Measurements from ENCODE around the gene NPAS2. TPM values are rescaled to one million over a fixed set of nuclear protein-coding genes. Genes with fewer than 3 reads are reported as not detected.

Gene NPAS2
- total RNA-seq, 4 donors from 2014 or later: 6.1 to 29.8 (median 24.3) TPM

DNA sequence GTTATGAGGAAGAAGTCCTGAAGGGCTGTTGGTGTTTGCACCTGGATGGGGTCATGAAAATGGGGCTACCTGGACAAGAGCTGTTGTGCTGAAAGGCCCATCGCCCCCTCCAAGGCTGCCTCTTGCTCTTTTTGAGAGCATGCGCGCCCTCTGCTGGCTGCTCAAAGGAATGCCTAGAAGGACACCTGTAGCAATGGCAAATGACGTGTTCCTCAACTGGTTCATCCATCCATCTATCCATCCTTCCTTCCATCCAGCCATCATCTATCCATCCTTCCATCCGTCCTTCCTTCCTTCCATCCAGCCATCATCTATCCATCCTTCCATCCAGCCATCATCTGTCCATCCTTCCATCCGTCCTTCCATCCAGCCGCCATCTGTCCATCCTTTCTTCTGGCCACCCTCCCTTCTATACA is 165.0 kb downstream of the NPAS2 start:
- ATAC-seq (ENCODE audit: low FRiP score): peak; percentile 48
- TF ChIP-seq, protein P1, sequence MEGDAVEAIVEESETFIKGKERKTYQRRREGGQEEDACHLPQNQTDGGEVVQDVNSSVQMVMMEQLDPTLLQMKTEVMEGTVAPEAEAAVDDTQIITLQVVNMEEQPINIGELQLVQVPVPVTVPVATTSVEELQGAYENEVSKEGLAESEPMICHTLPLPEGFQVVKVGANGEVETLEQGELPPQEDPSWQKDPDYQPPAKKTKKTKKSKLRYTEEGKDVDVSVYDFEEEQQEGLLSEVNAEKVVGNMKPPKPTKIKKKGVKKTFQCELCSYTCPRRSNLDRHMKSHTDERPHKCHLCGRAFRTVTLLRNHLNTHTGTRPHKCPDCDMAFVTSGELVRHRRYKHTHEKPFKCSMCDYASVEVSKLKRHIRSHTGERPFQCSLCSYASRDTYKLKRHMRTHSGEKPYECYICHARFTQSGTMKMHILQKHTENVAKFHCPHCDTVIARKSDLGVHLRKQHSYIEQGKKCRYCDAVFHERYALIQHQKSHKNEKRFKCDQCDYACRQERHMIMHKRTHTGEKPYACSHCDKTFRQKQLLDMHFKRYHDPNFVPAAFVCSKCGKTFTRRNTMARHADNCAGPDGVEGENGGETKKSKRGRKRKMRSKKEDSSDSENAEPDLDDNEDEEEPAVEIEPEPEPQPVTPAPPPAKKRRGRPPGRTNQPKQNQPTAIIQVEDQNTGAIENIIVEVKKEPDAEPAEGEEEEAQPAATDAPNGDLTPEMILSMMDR (IDR thresholded peaks at IDR 0.05): peak in 2 of 3 donors; percentile 65 to 93
- DNase-seq (ENCODE audit: low spot score): peak; percentile 52

DNA sequence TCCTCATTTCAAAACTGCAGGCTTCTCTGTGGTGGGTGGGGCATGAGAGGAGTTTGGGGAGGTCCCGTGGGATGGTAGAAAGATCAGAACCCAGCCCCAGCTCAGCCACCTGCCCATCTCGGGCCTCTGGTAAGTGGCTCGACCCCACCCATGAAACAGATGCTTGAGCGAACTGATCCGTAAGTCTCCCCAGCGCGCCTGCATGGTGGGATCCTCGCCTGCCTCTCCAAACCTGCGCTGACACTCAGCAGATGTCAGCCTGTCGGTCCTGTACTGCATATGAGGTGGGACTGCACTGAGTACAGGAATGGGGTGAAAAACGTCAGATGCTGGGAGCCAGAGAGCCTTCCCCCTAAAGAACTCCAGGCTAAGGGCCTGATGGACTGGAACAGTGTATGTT is 166.2 kb downstream of the NPAS2 start:
- TF ChIP-seq, protein P1 (IDR thresholded peaks at IDR 0.05): no peak
- DNase-seq (ENCODE audit: low spot score): no peak
- no peak for ATAC-seq (ENCODE audit: low FRiP score)

DNA sequence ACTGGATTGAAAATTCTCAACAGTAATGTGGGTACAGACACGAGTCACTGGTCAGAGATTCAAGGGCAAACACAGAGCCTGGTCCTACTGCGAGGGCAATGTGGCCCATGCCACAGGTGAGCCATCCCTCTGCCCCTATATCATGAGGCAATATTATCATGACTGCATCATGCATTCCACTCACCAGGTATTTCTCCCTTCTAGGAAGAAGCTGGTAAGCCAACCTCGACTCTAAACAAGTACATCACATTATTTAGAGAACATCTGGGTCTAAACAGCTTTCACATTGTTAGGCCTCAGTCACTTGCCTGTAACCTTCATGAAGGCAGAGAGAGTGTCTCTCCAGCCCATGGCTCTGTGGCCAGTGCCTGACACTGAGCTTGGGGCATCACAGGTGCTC is 167.6 kb downstream of the NPAS2 start:
- DNase-seq (ENCODE audit: low spot score) (no peak), ATAC-seq (ENCODE audit: low FRiP score) (no peak)
- TF ChIP-seq, protein P1 (IDR thresholded peaks at IDR 0.05): no peak

DNA sequence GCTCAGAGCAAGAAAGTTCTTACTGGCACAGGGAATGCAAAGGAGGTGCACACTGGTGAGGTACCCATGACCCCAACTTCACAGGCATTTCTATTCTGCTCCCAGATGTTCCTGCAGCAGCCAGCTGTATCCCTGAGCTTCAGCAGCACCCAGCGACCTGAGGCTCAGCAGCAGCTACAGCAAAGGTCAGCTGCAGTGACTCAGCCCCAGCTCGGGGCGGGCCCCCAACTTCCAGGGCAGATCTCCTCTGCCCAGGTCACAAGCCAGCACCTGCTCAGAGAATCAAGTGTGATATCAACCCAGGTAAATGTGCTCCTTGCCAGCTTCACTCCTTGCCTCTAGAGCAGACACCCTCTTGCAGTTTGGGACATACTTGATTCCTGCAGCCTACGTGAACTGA is 168.0 kb downstream of the NPAS2 start:
- DNase-seq (ENCODE audit: low spot score): no peak
- ATAC-seq (ENCODE audit: low FRiP score): no peak
- TF ChIP-seq, protein P1 (IDR thresholded peaks at IDR 0.05): no peak

DNA sequence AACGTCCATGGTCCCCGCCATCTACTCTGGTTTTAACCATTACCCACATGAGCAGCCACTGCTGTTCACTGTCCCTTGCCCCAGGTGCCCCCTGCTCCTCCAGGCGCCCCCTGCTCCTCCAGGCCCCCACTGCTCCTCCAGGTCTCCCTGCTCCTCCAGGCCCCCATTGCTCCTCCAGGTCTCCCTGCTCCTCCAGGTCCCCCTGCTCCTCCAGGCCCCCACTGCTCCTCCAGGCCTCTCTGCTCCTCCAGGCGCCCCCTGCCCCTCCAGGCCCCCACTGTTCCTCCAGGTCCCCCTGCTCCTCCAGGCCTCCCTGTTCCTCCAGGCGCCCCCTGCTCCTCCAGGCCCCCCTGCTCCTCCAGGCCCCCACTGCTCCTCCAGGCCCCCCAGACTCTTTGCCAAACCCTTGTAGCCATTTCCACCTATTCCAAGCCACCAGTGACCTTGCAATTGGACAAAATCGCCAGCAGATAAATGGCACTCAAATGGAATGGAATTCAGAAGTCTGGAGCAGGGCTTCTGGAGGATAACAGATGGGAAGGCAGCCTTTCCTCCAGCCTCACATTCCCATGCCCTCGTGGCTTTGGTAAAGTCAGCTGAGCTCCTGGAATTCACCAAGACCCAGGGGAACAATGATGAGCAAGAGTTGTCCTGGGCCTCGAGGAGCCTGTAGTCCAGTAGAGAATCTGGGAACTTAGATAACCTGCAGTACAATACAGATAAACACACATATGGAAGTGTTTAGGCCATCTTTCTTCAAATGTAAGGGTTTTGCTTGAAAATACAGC is 168.9 kb downstream of the NPAS2 start:
- ATAC-seq (ENCODE audit: low FRiP score) (no peak), DNase-seq (ENCODE audit: low spot score) (no peak)
- TF ChIP-seq, protein P1 (IDR thresholded peaks at IDR 0.05): no peak

DNA sequence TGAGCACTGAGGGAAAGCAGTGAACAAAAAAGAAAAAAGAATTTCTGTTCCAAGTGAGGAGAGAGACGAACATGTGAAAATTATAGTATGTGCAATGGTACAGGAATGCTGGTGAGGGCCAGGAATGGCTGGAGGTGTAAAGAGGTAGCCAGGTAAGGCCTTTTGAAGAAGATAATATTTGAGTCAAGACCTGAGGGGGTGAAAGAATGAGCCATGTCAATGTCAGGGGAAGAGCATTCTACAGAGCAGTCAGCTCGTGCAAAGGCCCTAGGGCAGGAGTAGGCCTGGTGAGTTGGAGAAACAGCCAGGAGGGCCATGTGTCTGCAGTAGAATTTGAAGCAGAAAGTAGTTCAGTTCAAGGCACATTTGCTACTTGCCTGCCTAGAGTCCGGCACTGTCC is 169.7 kb downstream of the NPAS2 start:
- TF ChIP-seq, protein P1 (IDR thresholded peaks at IDR 0.05): no peak
- DNase-seq (ENCODE audit: low spot score): no peak
- ATAC-seq (ENCODE audit: low FRiP score): no peak

DNA sequence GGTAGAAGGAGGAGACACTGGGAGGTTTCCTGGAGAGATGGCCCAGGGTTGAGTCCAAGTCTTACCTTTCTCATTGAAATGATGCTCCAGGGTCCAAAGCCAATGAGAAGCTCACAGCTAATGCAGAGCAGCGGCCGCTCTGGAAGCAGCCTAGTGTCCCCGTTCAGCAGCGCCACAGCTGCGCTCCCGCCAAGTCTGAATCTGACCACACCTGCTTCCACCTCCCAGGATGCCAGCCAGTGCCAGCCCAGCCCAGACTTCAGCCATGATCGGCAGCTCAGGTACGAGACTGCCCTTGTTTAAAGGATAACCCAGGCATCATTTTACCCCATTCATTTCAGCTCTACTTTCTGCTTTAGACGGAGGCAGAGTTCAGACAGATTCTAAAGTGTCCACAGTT is 170.2 kb downstream of the NPAS2 start:
- DNase-seq (ENCODE audit: low spot score) (no peak), ATAC-seq (ENCODE audit: low FRiP score) (no peak)
- TF ChIP-seq, protein P1 (IDR thresholded peaks at IDR 0.05): no peak

Measured in omental fat pad (tissue), 4 donors.